ENCODE measurements around the gene UBL7. TPM values are rescaled to one million over a fixed set of nuclear protein-coding genes. Genes with fewer than 3 reads are reported as not detected.

The UBL7 gene
- total and polyA plus RNA-seq, 2 of the 8 experiments (the other 6 are each of a cell fraction or from before 2014, with no cell fraction given) = 71.5 to 183 TPM

DNA sequence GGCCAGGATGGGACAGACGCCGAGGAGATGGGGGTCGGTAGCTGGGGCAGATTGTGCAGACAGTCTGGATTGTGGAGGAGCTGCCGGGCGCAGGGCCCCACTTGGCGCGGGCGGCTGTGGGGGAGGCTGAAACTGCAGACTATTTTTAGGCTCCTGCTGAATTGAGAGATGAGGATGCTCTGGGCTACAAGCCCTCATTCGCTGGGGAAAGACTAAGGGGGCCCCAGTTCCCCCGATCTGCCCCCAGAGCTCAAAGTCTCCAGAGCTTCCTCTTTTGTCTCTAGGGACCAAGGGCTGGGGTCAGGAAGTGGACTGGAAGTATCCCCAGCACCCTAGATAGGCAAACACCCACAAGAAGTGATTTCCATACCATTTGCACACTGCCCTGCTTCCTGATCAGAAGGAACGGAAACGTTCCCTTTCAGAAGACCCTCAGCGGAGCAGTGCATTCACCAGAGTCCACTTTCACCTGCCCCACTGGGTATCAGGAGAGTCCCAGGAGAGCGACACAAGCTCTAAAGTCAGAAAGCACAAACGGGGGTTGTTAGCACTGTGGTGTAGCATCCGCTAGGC lies 56.9 kb downstream of the UBL7 start:
- Histone ChIP-seq H3K23ac (ENCODE audit: insufficient read length) (no peak overlapping the region), H3K9me3 (ENCODE audit: insufficient read depth in 2 of 2, low read depth in 1 of 2, low read length in 1 of 2) (no peaks in the 10 kb centered on the region), H2BK120ac (replicated peaks; ENCODE audit: low read depth, low read length) (no peak overlapping the region), H4K5ac (ENCODE audit: insufficient read length, low read depth, low read length) (no peak overlapping the region), H3K27me3 (replicated peaks in 1 of 4; ENCODE audit: control insufficient read depth in 3 of 4, extremely low read depth in 1 of 4, insufficient read depth in 3 of 4, low read length in 3 of 4) (no peaks in the 10 kb centered on the region; a peak in 2 of 7 replicates), H3K36me3 (ENCODE audit: control insufficient read depth in 2 of 4, insufficient read depth in 4 of 4, low read length in 3 of 4) (no peaks in the 10 kb centered on the region), H3K79me1 (ENCODE audit: low read depth, low read length) (no peaks in the 10 kb centered on the region), H2BK20ac (ENCODE audit: low read length) (no peak overlapping the region), H3K9ac (replicated peaks in 1 of 4; ENCODE audit: extremely low read depth in 1 of 4, low read depth in 3 of 4, low read length in 3 of 4) (no peak overlapping the region), H3K4me3 (ENCODE audit: extremely low read depth in 1 of 4, insufficient read depth in 2 of 4, low read depth in 3 of 4, low read length in 4 of 4) (no peak overlapping the region), H3K14ac (ENCODE audit: insufficient read length) (no peak overlapping the region), H3K27ac (ENCODE audit: low read depth, low read length) (no peak overlapping the region), H2AK5ac (ENCODE audit: low read depth, low read length) (no peak overlapping the region), H3K79me2 (ENCODE audit: control insufficient read depth in 1 of 2, insufficient read depth in 2 of 2, low read length in 2 of 2) (no peaks in the 10 kb centered on the region), H3K56ac (replicated peaks; ENCODE audit: insufficient read length, low read depth, low read length) (no peak overlapping the region), H3K18ac (ENCODE audit: extremely low read depth, low read length) (no peak overlapping the region), H2AFZ (ENCODE audit: low read length) (no peak overlapping the region), H3K23me2 (ENCODE audit: low read depth, low read length) (no peaks in the 10 kb centered on the region), H3K4me1 (replicated peaks in 1 of 4; ENCODE audit: control insufficient read depth in 3 of 4, insufficient read depth in 4 of 4, low read length in 3 of 4) (peaks cover 0 to 14% (median 11%) of the 10 kb centered on the region in 4 experiments; a peak in 5 of 7 replicates), H3K4me2 (ENCODE audit: insufficient read depth in 1 of 2, low read depth in 2 of 2, low read length in 2 of 2) (no peak overlapping the region), H2BK15ac (ENCODE audit: low read length) (no peak overlapping the region), H4K20me1 (replicated peaks in 1 of 2; ENCODE audit: control insufficient read depth in 1 of 2, insufficient read depth in 2 of 2, low read length in 2 of 2) (peaks cover 0 to 3% of the 10 kb centered on the region in 2 experiments), H4K8ac (ENCODE audit: extremely low read depth, insufficient read depth, low read length) (peak overlapping the region; percentile 36; the same call in 1 of the 2 replicates), H4K91ac (replicated peaks; ENCODE audit: insufficient read length, low read length) (no peak overlapping the region), H2BK5ac (ENCODE audit: low read depth, low read length) (0 out of 2 replicates have a peak overlapping the region, but pooled peaks have one; percentile 35), H2BK12ac (ENCODE audit: low read depth, low read length) (no peak overlapping the region), H3K4ac (replicated peaks; ENCODE audit: insufficient read length, low read depth, low read length) (no peak overlapping the region)
- CTCF ChIA-PET (ENCODE audit: partially characterized antibody) = interaction anchor here (0.9 to 5.5 kb wide), 10 partner anchors 10 to 58 kb away, joined by 3 to 48 read pairs (median 6); partner anchors contain the start of gene SEMA7A
- POLR2A ChIA-PET (ENCODE audit: partially characterized antibody) = interaction anchor here (1.0 to 1.1 kb wide), 2 partner anchors 25 to 57 kb away, joined by 3 to 4 read pairs; partner anchors contain the start of gene UBL7
- TF ChIP-seq RAD21 (IDR thresholded peaks at IDR 0.05 in 1 of 2, conservative IDR thresholded peaks at IDR 0.05 in 1 of 2; ENCODE audit: low read depth in 2 of 2, low read length in 2 of 2) = no peak
- no peak for TF ChIP-seq ZNF274 (IDR thresholded peaks at IDR 0.05; ENCODE audit: borderline replicate concordance, extremely low read depth, low read length)
- TF ChIP-seq MAFK (IDR thresholded peaks at IDR 0.05; ENCODE audit: low read depth, low read length) = no peak
- TF ChIP-seq JUND (IDR thresholded peaks at IDR 0.05; ENCODE audit: low read length) = no peak
- TF ChIP-seq RFX5 (IDR thresholded peaks at IDR 0.05; ENCODE audit: borderline replicate concordance, low read depth, low read length) = no peak
- no peak for TF ChIP-seq NANOG (IDR thresholded peaks at IDR 0.05; ENCODE audit: insufficient read depth, low read depth, low read length, poor library complexity, severe bottlenecking)
- no peak for TF ChIP-seq SP2 (IDR thresholded peaks at IDR 0.05; ENCODE audit: low read length)
- no peak for TF ChIP-seq CEBPB (IDR thresholded peaks at IDR 0.05; ENCODE audit: low read depth, low read length)
- no peak for TF ChIP-seq KDM5A (IDR thresholded peaks at IDR 0.05; ENCODE audit: low read length)
- no peak for TF ChIP-seq SUZ12 (IDR thresholded peaks at IDR 0.05; ENCODE audit: low read length)
- no peak for TF ChIP-seq TEAD4 (IDR thresholded peaks at IDR 0.05; ENCODE audit: low read depth, low read length)
- no peak for TF ChIP-seq ASH2L (IDR thresholded peaks at IDR 0.05; ENCODE audit: low read length)
- FAIRE-seq (no peak), DNase-seq (ENCODE audit: low read depth in 1 of 2, low spot score in 2 of 2) (no peak)
- 94% methylated on average over 16 of the region's 16 CpGs; no CpG with 5 or more reads in 1 of the 2 experiments for WGBS, 2 experiments (ENCODE audit: extremely low coverage in 1 of 2, insufficient coverage in 1 of 2, insufficient read length in 1 of 2, insufficient replicate concordance in 2 of 2, low coverage in 1 of 2, low lambda C conversion rate in 2 of 2, missing lambda C conversion rate in 1 of 2)

Data from H1 (cell line).